B cell (primary cell): ENCODE data around the gene KIRREL3. TPM values are rescaled to one million over a fixed set of nuclear protein-coding genes. Genes with fewer than 3 reads are reported as not detected.

ENCODE experiments used
- ATAC-seq: fragments of 200-7000 bp; cut with Tn5 transposase; one replicate; pipeline ENCODE4 v1.10.0; 2021; ENCODE audit warnings: low read depth, mild to moderate bottlenecking, moderate number of reproducible peaks, moderate library complexity
- CTCF ChIA-PET: fragments of 350-600 bp; sonication (Branson Sonifier 250); formaldehyde crosslinking; loops from one replicate; lab custom pipeline; 2021; ENCODE audit warnings: antibody characterized with exemption, inconsistent platforms; lab: Charles Lee
- POLR2A ChIA-PET: fragments of 350-600 bp; sonication (Branson Sonifier 250); formaldehyde crosslinking; loops from one replicate; lab custom pipeline; 2021; ENCODE audit warnings: antibody characterized with exemption; lab: Charles Lee
- DNase-seq: peaks from one replicate; pipeline ENCODE4 v3.0.0; 2013
- H2AFZ ChIP-seq: 2 replicates; pipeline ENCODE4 v1.6.1; 2012; ENCODE audit warnings: mild to moderate bottlenecking, low read depth, low read length; ENCODE audit not compliant: insufficient read depth, poor library complexity, severe bottlenecking
- H3K27ac ChIP-seq, 2 donors: 1 replicate in 1 of 2; 2 replicates in 1 of 2; pipeline ENCODE4 v1.5.1; 2012 to 2013; ENCODE audit warnings: low read length in 2 of 2, mild to moderate bottlenecking in 2 of 2, moderate library complexity in 1 of 2
- H3K27me3 ChIP-seq, 4 experiments: fragments of 200-600 bp in 1 of 4; sonication (generic) in 1 of 4; replicated peaks in 1 of 4; 1 replicate in 2 of 4; 2 replicates in 2 of 4; pipeline versions ENCODE4 v1.6.1 to v1.7.0; 2013 to 2016; ENCODE audit warnings: low read length in 3 of 4, mild to moderate bottlenecking in 2 of 4, mixed read lengths in 1 of 4, moderate library complexity in 1 of 4; ENCODE audit not compliant: insufficient read depth in 4 of 4, control insufficient read depth in 3 of 4; ENCODE audit errors: control extremely low read depth in 1 of 4
- H3K36me3 ChIP-seq, 2 experiments: replicated peaks in 1 of 2; 1 replicate in 1 of 2; 2 replicates in 1 of 2; pipeline versions ENCODE4 v1.6.1 to v1.7.1; 2013; ENCODE audit warnings: low read length in 1 of 2; ENCODE audit not compliant: insufficient read depth in 2 of 2, control insufficient read depth in 1 of 2; ENCODE audit errors: control extremely low read depth in 1 of 2, extremely low read depth in 1 of 2
- H3K4me1 ChIP-seq, 2 donors: fragments of 200-600 bp in 1 of 2; sonication (generic) in 1 of 2; 1 replicate in 1 of 2; 2 replicates in 1 of 2; pipeline versions ENCODE4 v1.5.1 to v1.6.1; 2013 to 2017; ENCODE audit warnings: low read length in 2 of 2; ENCODE audit not compliant: control insufficient read depth in 2 of 2, insufficient read depth in 2 of 2
- H3K4me2 ChIP-seq: replicated peaks from 2 replicates; pipeline ENCODE3; 2012; ENCODE audit warnings: mild to moderate bottlenecking, low read depth, low read length; ENCODE audit not compliant: poor library complexity, severe bottlenecking
- H3K4me3 ChIP-seq, 5 experiments: fragments of 200-600 bp in 1 of 5; sonication (generic) in 1 of 5; 1 replicate in 3 of 5; 2 replicates in 2 of 5; pipeline versions ENCODE4 v1.5.1 to v1.7.0; 2011 to 2016; ENCODE audit warnings: low read length in 4 of 5, mild to moderate bottlenecking in 4 of 5, low read depth in 2 of 5, control low read depth in 1 of 5, moderate library complexity in 1 of 5; ENCODE audit not compliant: insufficient read depth in 1 of 5; ENCODE audit errors: control extremely low read depth in 1 of 5, extremely low read depth in 1 of 5
- H3K79me2 ChIP-seq: fragments of 200-600 bp; sonication (generic); one replicate; pipeline ENCODE4 v1.6.0; 2016; ENCODE audit warnings: low read length; ENCODE audit not compliant: control insufficient read depth, insufficient read depth
- H3K9ac ChIP-seq: fragments of 200-600 bp; sonication (generic); 2 replicates; pipeline ENCODE4 v1.6.1; 2017; ENCODE audit warnings: mild to moderate bottlenecking, low read length, moderate library complexity
- H3K9me3 ChIP-seq, 3 donors: one replicate each; pipeline versions ENCODE4 v1.6.1 to v1.7.1; 2013; ENCODE audit warnings: low read length in 2 of 3; ENCODE audit not compliant: control insufficient read depth in 2 of 3, insufficient read depth in 1 of 3; ENCODE audit errors: control extremely low read depth in 1 of 3
- H4K20me1 ChIP-seq: 2 replicates; pipeline ENCODE4 v1.6.0; 2012; ENCODE audit warnings: mild to moderate bottlenecking, low read length; ENCODE audit not compliant: insufficient read depth, control insufficient read depth, poor library complexity, severe bottlenecking
- H3K27ac Mint-ChIP-seq: one replicate; pipeline ENCODE4 v1.8.0; 2021; ENCODE audit warnings: mixed read lengths
- H3K27me3 Mint-ChIP-seq: one replicate; pipeline ENCODE4 v1.8.0; 2021; ENCODE audit warnings: mixed read lengths
- H3K4me1 Mint-ChIP-seq: one replicate; pipeline ENCODE4 v1.8.0; 2021; ENCODE audit warnings: mixed read lengths
- H3K4me3 Mint-ChIP-seq: one replicate; pipeline ENCODE4 v1.8.0; 2021; ENCODE audit warnings: mixed read lengths
- H3K9me3 Mint-ChIP-seq: one replicate; pipeline ENCODE4 v1.8.0; 2022; ENCODE audit warnings: mixed read lengths; ENCODE audit not compliant: insufficient read depth
- CTCF ChIP-seq: fragments of 200-600 bp; IDR thresholded peaks from one replicate; pipeline ENCODE4 v1.8.0; 2022; ENCODE audit warnings: antibody characterized with exemption, mild to moderate bottlenecking
- EZH2 ChIP-seq: IDR thresholded peaks from 2 replicates; pipeline ENCODE4 v1.6.1; 2012; ENCODE audit warnings: borderline replicate concordance, low read depth, mild to moderate bottlenecking, moderate library complexity, low read length; ENCODE audit not compliant: insufficient read depth, poor library complexity, severe bottlenecking
- WGBS: methylation state at CpG from one replicate; pipeline ENCODE4 v1.1.5; 2013; ENCODE audit warnings: missing lambda C conversion rate; ENCODE audit not compliant: insufficient coverage; 5-methylcytosine and 5-hydroxymethylcytosine counted together
- intact Hi-C: fragments of 100-400 bp; cut with micrococcal nuclease; formaldehyde crosslinking; loops from one replicate; pipeline ENCODE4 v1.10.0; 2022
- polyA plus RNA-seq: library from polyadenylated mRNA; depleted of rRNA; stranded (reverse); fragments of >200 nt; gene quantifications from 2 replicates; pipeline ENCODE4 v1.2.3, GENCODE V29; 2012
- total RNA-seq, 2 donors: library from RNA; stranded (reverse); fragments of 120-200 nt in 1 of 2; gene quantifications; 1 replicate in 1 of 2; 2 replicates in 1 of 2; pipeline versions ENCODE4 v1.2.3 to v1.2.4, GENCODE V29; 2013 to 2022

The KIRREL3 gene
- total and polyA plus RNA-seq, 2 donors (not counting 1 experiment from before 2014, with no cell fraction given): not detected

DNA sequence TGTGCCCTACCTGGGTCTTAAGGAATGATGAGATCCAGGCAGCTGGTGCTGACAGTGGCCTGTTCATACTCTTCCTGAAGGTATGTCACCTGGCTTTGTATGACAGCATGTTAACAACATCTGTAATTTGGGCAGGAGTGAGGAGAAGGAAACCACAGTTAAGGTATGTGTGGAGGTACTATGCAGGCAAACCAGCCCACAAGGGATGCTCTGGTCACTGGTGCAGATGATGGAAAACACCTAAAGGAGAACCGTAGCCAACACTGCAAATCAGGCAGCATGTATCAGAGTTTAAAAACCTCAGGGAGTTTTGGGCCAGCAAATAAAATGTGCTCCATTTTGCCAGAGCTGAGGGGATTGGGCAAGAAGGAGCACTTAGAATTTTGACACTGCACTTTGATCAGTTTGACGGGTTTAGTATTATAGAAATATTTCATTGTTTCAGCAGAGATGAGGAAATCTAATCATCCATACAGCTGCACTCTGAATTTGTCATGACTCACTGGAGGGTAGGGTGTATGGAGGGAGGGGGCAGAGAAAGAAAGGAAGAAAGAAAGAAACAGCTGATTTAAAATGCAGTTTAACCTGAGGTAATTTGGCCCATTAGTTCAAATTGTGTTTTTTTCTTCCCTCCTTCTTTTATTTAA, 260.9 kb downstream of the KIRREL3 start:
- Histone ChIP-seq H3K4me3 (no peak overlapping the region), H4K20me1 (no peaks in the 10 kb centered on the region), H3K79me2 (no peaks in the 10 kb centered on the region), H3K27me3 (no peaks in the 10 kb centered on the region), H3K9ac (no peak overlapping the region), H3K27ac (no peak overlapping the region), H2AFZ (no peak overlapping the region), H3K36me3 (no peaks in the 10 kb centered on the region), H3K9me3 (no peaks in the 10 kb centered on the region), H3K4me2 (no peak overlapping the region), H3K4me1 (no peaks in the 10 kb centered on the region)
- TF ChIP-seq EZH2 (no peak), CTCF (no peak)
- ChIA-PET POLR2A (no interaction called here), CTCF (no interaction called here)
- 64% methylated on average over 1 of the region's 2 CpGs for WGBS
- H3K4me1 Mint-ChIP-seq: no peaks in the 10 kb centered on the region
- no peak for ATAC-seq
- peaks cover 2% of the 10 kb centered on the region for H3K9me3 Mint-ChIP-seq
- H3K27ac Mint-ChIP-seq: no peak overlapping the region
- no peak overlapping the region for H3K4me3 Mint-ChIP-seq
- intact Hi-C loops: no loop called here
- peaks cover 4% of the 10 kb centered on the region for H3K27me3 Mint-ChIP-seq
- no peak for DNase-seq

GRCh38 chr11:126738295-126739031, 262.1 kb downstream of the KIRREL3 start:
- intact Hi-C loops: no loop called here
- POLR2A ChIA-PET: no interaction called here

More at GRCh38 chr11:126738295-126739031, 262.1 kb downstream of the KIRREL3 start:
- no peak overlapping the region for H3K9ac ChIP-seq
- CTCF ChIA-PET: no interaction called here
- ATAC-seq (no peak), DNase-seq (no peak)
- Mint-ChIP-seq H3K27me3 (no peaks in the 10 kb centered on the region), H3K27ac (no peak overlapping the region), H3K4me1 (no peaks in the 10 kb centered on the region), H3K9me3 (no peaks in the 10 kb centered on the region), H3K4me3 (no peak overlapping the region)
- no peaks in the 10 kb centered on the region for H3K27me3 ChIP-seq
- H3K27ac ChIP-seq: no peak overlapping the region
- TF ChIP-seq CTCF (no peak), EZH2 (no peak)
- H3K4me2 ChIP-seq: no peak overlapping the region
- H3K4me1 ChIP-seq: no peaks in the 10 kb centered on the region
- no peaks in the 10 kb centered on the region for H4K20me1 ChIP-seq
- H3K36me3 ChIP-seq: no peaks in the 10 kb centered on the region
- H3K79me2 ChIP-seq: no peaks in the 10 kb centered on the region
- no peak overlapping the region for H2AFZ ChIP-seq
- H3K9me3 ChIP-seq: no peaks in the 10 kb centered on the region
- WGBS: 76% methylated on average over 7 of the region's 9 CpGs
- no peak overlapping the region for H3K4me3 ChIP-seq
